Measurements from ENCODE around the gene N4BP3. TPM values are rescaled to one million over a fixed set of nuclear protein-coding genes. Genes with fewer than 3 reads are reported as not detected.

N4BP3 gene
- total RNA-seq, 1 experiment from 2014 or later = 46.2 TPM

DNA sequence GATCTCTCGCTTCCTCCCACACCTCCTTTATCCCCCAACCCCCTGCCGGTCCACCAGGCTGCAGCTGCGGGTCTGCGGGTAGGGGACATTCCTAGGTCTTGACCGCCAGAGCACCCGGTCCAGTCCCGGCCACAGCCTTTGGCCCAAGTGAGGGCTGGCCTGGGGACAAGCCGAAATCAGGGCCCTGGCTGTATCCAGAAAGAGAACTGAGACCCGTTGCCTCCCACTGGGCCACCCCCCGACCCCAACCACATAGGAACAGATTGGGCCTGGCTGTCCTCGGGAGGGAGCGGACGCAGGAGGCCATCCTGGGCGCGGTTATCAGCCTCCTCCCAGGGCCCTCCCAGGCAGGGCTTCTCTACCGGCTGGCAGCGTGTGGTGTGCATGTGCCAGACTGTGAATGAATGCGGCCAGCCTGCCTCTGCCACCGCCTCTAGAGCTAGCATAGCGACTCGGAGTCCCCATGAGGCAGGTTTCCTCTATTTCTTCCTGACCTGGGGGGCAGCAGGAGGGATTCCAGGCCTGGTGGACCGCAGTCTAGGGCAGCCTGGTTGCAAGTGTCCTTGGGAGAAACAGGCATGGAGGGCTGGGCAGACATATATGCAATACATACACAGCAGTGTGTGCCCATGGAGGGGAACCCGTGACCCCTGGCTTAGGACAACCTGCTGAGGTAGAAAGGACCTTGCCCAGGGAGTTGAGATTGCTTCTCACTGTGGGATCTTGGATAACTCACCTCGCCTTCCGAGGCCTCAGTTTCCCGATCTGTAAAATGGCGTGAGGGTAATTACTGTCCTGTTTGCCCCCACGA is 1.2 kb downstream of the N4BP3 start:
- no peak for ATAC-seq

More for the DNA sequence above, 1.2 kb downstream of the N4BP3 start:
- ChIA-PET CTCF (interaction anchor here (1.4 to 8.9 kb wide), 5 partner anchors 10 to 38 kb away, joined by 3 to 138 read pairs (median 8); no protein-coding TSS in a partner anchor), POLR2A (interaction anchor here (0.6 to 6.0 kb wide), 10 partner anchors 11 to 401 kb away, joined by 3 to 60 read pairs (median 4); partner anchors contain the start of gene HNRNPAB)
- no peak for DNase-seq (ENCODE audit: low spot score)
- TF ChIP-seq KAT7 (CRISPR knock-in tag; IDR thresholded peaks at IDR 0.05; ENCODE audit: borderline replicate concordance) = 0 out of 2 replicates have a peak, but pooled peaks have one; percentile 24
- no peak for TF ChIP-seq ZNF416 (CRISPR knock-in tag; IDR thresholded peaks at IDR 0.05)
- TF ChIP-seq NFE2L1 (CRISPR knock-in tag; IDR thresholded peaks at IDR 0.05) = no peak
- TF ChIP-seq, protein P1, sequence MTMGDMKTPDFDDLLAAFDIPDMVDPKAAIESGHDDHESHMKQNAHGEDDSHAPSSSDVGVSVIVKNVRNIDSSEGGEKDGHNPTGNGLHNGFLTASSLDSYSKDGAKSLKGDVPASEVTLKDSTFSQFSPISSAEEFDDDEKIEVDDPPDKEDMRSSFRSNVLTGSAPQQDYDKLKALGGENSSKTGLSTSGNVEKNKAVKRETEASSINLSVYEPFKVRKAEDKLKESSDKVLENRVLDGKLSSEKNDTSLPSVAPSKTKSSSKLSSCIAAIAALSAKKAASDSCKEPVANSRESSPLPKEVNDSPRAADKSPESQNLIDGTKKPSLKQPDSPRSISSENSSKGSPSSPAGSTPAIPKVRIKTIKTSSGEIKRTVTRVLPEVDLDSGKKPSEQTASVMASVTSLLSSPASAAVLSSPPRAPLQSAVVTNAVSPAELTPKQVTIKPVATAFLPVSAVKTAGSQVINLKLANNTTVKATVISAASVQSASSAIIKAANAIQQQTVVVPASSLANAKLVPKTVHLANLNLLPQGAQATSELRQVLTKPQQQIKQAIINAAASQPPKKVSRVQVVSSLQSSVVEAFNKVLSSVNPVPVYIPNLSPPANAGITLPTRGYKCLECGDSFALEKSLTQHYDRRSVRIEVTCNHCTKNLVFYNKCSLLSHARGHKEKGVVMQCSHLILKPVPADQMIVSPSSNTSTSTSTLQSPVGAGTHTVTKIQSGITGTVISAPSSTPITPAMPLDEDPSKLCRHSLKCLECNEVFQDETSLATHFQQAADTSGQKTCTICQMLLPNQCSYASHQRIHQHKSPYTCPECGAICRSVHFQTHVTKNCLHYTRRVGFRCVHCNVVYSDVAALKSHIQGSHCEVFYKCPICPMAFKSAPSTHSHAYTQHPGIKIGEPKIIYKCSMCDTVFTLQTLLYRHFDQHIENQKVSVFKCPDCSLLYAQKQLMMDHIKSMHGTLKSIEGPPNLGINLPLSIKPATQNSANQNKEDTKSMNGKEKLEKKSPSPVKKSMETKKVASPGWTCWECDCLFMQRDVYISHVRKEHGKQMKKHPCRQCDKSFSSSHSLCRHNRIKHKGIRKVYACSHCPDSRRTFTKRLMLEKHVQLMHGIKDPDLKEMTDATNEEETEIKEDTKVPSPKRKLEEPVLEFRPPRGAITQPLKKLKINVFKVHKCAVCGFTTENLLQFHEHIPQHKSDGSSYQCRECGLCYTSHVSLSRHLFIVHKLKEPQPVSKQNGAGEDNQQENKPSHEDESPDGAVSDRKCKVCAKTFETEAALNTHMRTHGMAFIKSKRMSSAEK (CRISPR knock-in tag; IDR thresholded peaks at IDR 0.05; ENCODE audit: borderline replicate concordance) = no peak
- TF ChIP-seq, protein P2, sequence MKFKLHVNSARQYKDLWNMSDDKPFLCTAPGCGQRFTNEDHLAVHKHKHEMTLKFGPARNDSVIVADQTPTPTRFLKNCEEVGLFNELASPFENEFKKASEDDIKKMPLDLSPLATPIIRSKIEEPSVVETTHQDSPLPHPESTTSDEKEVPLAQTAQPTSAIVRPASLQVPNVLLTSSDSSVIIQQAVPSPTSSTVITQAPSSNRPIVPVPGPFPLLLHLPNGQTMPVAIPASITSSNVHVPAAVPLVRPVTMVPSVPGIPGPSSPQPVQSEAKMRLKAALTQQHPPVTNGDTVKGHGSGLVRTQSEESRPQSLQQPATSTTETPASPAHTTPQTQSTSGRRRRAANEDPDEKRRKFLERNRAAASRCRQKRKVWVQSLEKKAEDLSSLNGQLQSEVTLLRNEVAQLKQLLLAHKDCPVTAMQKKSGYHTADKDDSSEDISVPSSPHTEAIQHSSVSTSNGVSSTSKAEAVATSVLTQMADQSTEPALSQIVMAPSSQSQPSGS (CRISPR knock-in tag; IDR thresholded peaks at IDR 0.05; ENCODE audit: borderline replicate concordance, low read depth) = no peak
- TF ChIP-seq ESRRA (CRISPR knock-in tag; IDR thresholded peaks at IDR 0.05; ENCODE audit: borderline replicate concordance) = no peak
- TF ChIP-seq, protein P3, sequence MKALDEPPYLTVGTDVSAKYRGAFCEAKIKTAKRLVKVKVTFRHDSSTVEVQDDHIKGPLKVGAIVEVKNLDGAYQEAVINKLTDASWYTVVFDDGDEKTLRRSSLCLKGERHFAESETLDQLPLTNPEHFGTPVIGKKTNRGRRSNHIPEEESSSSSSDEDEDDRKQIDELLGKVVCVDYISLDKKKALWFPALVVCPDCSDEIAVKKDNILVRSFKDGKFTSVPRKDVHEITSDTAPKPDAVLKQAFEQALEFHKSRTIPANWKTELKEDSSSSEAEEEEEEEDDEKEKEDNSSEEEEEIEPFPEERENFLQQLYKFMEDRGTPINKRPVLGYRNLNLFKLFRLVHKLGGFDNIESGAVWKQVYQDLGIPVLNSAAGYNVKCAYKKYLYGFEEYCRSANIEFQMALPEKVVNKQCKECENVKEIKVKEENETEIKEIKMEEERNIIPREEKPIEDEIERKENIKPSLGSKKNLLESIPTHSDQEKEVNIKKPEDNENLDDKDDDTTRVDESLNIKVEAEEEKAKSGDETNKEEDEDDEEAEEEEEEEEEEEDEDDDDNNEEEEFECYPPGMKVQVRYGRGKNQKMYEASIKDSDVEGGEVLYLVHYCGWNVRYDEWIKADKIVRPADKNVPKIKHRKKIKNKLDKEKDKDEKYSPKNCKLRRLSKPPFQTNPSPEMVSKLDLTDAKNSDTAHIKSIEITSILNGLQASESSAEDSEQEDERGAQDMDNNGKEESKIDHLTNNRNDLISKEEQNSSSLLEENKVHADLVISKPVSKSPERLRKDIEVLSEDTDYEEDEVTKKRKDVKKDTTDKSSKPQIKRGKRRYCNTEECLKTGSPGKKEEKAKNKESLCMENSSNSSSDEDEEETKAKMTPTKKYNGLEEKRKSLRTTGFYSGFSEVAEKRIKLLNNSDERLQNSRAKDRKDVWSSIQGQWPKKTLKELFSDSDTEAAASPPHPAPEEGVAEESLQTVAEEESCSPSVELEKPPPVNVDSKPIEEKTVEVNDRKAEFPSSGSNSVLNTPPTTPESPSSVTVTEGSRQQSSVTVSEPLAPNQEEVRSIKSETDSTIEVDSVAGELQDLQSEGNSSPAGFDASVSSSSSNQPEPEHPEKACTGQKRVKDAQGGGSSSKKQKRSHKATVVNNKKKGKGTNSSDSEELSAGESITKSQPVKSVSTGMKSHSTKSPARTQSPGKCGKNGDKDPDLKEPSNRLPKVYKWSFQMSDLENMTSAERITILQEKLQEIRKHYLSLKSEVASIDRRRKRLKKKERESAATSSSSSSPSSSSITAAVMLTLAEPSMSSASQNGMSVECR (CRISPR knock-in tag; IDR thresholded peaks at IDR 0.05; ENCODE audit: borderline replicate concordance) = 0 out of 2 replicates have a peak, but pooled peaks have one; percentile 40
- TF ChIP-seq, protein P4, sequence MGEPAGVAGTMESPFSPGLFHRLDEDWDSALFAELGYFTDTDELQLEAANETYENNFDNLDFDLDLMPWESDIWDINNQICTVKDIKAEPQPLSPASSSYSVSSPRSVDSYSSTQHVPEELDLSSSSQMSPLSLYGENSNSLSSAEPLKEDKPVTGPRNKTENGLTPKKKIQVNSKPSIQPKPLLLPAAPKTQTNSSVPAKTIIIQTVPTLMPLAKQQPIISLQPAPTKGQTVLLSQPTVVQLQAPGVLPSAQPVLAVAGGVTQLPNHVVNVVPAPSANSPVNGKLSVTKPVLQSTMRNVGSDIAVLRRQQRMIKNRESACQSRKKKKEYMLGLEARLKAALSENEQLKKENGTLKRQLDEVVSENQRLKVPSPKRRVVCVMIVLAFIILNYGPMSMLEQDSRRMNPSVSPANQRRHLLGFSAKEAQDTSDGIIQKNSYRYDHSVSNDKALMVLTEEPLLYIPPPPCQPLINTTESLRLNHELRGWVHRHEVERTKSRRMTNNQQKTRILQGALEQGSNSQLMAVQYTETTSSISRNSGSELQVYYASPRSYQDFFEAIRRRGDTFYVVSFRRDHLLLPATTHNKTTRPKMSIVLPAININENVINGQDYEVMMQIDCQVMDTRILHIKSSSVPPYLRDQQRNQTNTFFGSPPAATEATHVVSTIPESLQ (CRISPR knock-in tag; IDR thresholded peaks at IDR 0.05) = no peak
- Mint-ChIP-seq H3K9me3 (peaks cover 5% of the 10 kb centered on the region; the same call in 1 of the 2 replicates), H3K4me3 (peak overlapping the region; percentile 99), H3K36me3 (no peaks in the 10 kb centered on the region), H3K27ac (peak overlapping the region; percentile 98), H3K4me1 (peaks cover 44% of the 10 kb centered on the region), H3K27me3 (ENCODE audit: low read depth) (no peaks in the 10 kb centered on the region)

Data from WTC11 (cell line).